Omental fat pad (tissue), 4 donors: Measurements from ENCODE around the gene MAGEF1. TPM values are rescaled to one million over a fixed set of nuclear protein-coding genes. Genes with fewer than 3 reads are reported as not detected.

Source experiments
- ATAC-seq: fragments of 150-250 bp; one replicate; pipeline ENCODE4 v1.9.1; 2016; ENCODE audit warnings: mild to moderate bottlenecking, moderate library complexity; ENCODE audit not compliant: low FRiP score
- DNase-seq: peaks from one replicate; pipeline ENCODE4 v3.0.0-alpha.2; 2019; ENCODE audit warnings: low spot score
- total RNA-seq, 4 donors: library from RNA; depleted of rRNA; stranded (reverse); fragments of >200 nt; gene quantifications; one replicate each; pipeline ENCODE4 v1.1.0, GENCODE V29; 2016
- TF ChIP-seq, protein P1 (sequence below), 3 donors: fragments of 450-650 bp; IDR thresholded peaks; one replicate each; pipeline ENCODE4 v1.5.1; 2016 to 2017; ENCODE audit warnings: antibody characterized with exemption in 3 of 3, mild to moderate bottlenecking in 3 of 3, moderate library complexity in 2 of 3

MAGEF1 gene
- total RNA-seq, 4 donors from 2014 or later = 9.8 to 23.1 (median 18.2) TPM

DNA sequence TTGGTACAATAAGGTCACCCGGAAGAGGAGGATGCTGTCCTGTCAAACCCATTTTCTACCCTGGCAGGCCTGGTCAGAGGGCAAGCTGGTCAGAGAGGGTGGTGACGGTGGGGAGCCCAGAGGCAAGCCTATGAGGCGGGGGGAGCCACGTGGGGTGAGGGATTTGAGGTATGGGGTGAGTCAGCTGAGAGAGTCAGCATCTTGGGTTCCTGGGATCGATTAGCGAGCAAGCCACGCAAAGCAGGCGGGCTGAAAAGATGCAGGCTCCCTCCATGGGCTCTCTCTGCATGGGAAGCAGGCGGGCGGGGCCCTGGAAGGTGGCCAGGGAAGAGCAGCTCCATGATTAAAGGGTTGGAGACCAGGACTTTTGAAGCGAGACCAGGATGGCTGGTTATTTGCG lies 48.1 kb downstream of the MAGEF1 start:
- DNase-seq (no peak), ATAC-seq (no peak)
- TF ChIP-seq, protein P1, sequence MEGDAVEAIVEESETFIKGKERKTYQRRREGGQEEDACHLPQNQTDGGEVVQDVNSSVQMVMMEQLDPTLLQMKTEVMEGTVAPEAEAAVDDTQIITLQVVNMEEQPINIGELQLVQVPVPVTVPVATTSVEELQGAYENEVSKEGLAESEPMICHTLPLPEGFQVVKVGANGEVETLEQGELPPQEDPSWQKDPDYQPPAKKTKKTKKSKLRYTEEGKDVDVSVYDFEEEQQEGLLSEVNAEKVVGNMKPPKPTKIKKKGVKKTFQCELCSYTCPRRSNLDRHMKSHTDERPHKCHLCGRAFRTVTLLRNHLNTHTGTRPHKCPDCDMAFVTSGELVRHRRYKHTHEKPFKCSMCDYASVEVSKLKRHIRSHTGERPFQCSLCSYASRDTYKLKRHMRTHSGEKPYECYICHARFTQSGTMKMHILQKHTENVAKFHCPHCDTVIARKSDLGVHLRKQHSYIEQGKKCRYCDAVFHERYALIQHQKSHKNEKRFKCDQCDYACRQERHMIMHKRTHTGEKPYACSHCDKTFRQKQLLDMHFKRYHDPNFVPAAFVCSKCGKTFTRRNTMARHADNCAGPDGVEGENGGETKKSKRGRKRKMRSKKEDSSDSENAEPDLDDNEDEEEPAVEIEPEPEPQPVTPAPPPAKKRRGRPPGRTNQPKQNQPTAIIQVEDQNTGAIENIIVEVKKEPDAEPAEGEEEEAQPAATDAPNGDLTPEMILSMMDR (IDR thresholded peaks at IDR 0.05) = no peak

DNA sequence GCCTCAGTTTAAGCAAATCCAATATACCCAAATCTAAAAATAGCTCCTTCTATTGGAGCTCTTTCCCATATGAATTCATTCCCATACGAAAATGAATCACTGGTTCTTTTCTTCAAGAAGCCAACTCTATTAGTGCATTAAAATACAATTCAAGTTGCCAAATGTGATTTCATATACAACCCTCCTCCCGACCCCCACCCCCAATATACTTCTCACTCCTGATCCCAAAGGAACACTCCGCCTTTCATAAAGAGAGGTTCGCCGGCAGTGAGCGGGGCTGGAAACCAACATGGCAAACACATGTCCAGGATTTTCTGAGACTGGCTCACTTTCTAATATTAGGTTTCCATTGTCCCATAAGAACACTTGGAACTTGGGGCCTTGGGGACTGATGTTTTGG lies 48.5 kb downstream of the MAGEF1 start:
- DNase-seq (no peak), ATAC-seq (no peak)
- TF ChIP-seq, protein P1 (IDR thresholded peaks at IDR 0.05) = no peak

DNA sequence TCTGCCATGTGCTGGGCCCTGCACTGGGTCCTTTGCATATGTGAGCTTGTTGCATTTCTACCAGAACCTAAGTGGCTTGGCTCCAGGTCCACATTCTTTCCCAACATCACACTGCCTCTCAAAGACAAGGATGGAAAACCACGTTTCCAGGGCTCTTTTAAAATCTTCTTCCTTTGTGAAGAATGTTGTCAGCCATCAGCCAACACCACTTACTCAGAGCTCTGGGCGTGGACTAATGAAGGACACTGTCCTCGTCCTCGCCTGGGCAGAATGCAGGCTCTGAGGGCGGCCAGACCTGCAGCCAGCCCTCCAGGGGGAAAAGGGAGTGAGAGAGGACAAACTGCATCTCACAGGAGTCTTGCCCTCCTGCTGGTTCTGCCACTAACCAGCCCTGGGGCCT lies 49.7 kb downstream of the MAGEF1 start:
- no peak for ATAC-seq

DNA sequence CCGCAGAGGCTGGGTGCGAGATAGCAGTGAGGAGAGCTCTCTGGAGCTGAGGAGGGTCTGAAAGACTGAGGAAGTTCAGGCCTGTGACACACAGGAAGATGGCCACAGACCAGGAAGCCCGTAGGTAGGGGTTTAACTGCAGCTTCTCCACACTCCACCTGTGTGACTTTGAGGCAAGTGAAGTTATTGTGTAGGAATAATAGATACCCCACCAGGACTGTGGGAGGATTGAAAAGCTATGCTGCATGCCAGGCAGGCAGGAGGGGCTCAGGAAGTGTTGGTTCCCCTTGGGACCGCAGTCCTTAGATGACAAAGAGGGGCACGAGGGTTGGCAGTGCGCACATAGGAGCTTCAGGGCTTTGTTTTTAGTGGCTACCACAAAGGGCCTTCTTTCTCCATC lies 50.9 kb downstream of the MAGEF1 start:
- no peak for DNase-seq
- TF ChIP-seq, protein P1 (IDR thresholded peaks at IDR 0.05) = no peak
- ATAC-seq = no peak

More for the DNA sequence above, 49.7 kb downstream of the MAGEF1 start:
- no peak for DNase-seq
- TF ChIP-seq, protein P1 (IDR thresholded peaks at IDR 0.05) = no peak

Other genes starting within 250 kb of the MAGEF1 start
- 1 to 10 TPM in 3 of 4 donors, under 1 TPM in 1; 0.79 to 3.1 (median 2.1) TPM for gene EPHB3, start 150.3 kb downstream of the MAGEF1 start, total RNA-seq
- 10 to 100 TPM; 32.5 to 63.7 (median 45.6) TPM for gene VPS8, start 100.1 kb upstream of the MAGEF1 start, total RNA-seq